Keratinocyte (primary cell): ENCODE data around the gene ZNF839. TPM values are rescaled to one million over a fixed set of nuclear protein-coding genes. Genes with fewer than 3 reads are reported as not detected.
"Not testable (repeated sequence)": the region's sequence is repeated elsewhere in the genome, so short reads cannot be mapped to it uniquely, and the experiment has no call there.

Source experiments
- DNase-seq: peaks from one replicate; pipeline ENCODE4 v3.0.0-alpha.2; 2011; ENCODE audit warnings: low read depth, missing footprints, low spot score
- FAIRE-seq: peaks from 2 replicates; lab custom pipeline; 2011; peaks lifted over from hg19 to GRCh38; lab: Jason Lieb, UNC
- H2AFZ ChIP-seq: 2 replicates; pipeline ENCODE4 v1.6.0; 2012; ENCODE audit warnings: low read length, control low read depth, inconsistent platforms; ENCODE audit not compliant: control insufficient read depth
- H3K27ac ChIP-seq: 2 replicates; pipeline ENCODE4 v1.5.1; 2011; ENCODE audit warnings: low read length; ENCODE audit not compliant: control insufficient read depth, insufficient read depth
- H3K27me3 ChIP-seq: 3 replicates; pipeline ENCODE4 v1.6.0; 2011; ENCODE audit warnings: low read length; ENCODE audit not compliant: control insufficient read depth, insufficient read depth; ENCODE audit errors: extremely low read depth
- H3K36me3 ChIP-seq, 2 experiments: 2 replicates in 1 of 2; 3 replicates in 1 of 2; pipeline ENCODE4 v1.5.1; 2011; ENCODE audit warnings: low read length in 2 of 2, mild to moderate bottlenecking in 1 of 2; ENCODE audit not compliant: control insufficient read depth in 2 of 2, insufficient read depth in 2 of 2; ENCODE audit errors: extremely low read depth in 1 of 2
- H3K4me1 ChIP-seq: 3 replicates; pipeline ENCODE4 v1.5.1; 2011; ENCODE audit warnings: low read length; ENCODE audit not compliant: control insufficient read depth, insufficient read depth; ENCODE audit errors: extremely low read depth
- H3K4me2 ChIP-seq: 3 replicates; pipeline ENCODE4 v1.6.0; 2011; ENCODE audit warnings: low read depth, low read length; ENCODE audit not compliant: control insufficient read depth, insufficient read depth; ENCODE audit errors: extremely low read depth
- H3K4me3 ChIP-seq, 3 experiments: fragments of 200-600 bp in 1 of 3; sonication (generic) in 1 of 3; 2 replicates in 2 of 3; 3 replicates in 1 of 3; pipeline ENCODE4 v1.5.1; 2011 to 2016; ENCODE audit warnings: low read length in 3 of 3, mild to moderate bottlenecking in 3 of 3, control low read depth in 2 of 3, inconsistent platforms in 1 of 3, low read depth in 1 of 3, mixed read lengths in 1 of 3, mixed run types in 1 of 3, moderate library complexity in 1 of 3; ENCODE audit not compliant: control insufficient read depth in 2 of 3, insufficient read depth in 2 of 3; ENCODE audit errors: extremely low read depth in 1 of 3
- H3K79me2 ChIP-seq: 2 replicates; pipeline ENCODE4 v1.6.0; 2012; ENCODE audit warnings: low read length; ENCODE audit not compliant: control insufficient read depth, insufficient read depth
- H3K9ac ChIP-seq: 3 replicates; pipeline ENCODE4 v1.6.0; 2011; ENCODE audit warnings: low read length; ENCODE audit not compliant: control insufficient read depth, insufficient read depth; ENCODE audit errors: extremely low read depth
- H3K9me1 ChIP-seq: 3 replicates; pipeline ENCODE4 v1.6.0; 2011; ENCODE audit warnings: low read length; ENCODE audit not compliant: control insufficient read depth, insufficient read depth; ENCODE audit errors: extremely low read depth
- H3K9me3 ChIP-seq: 2 replicates; pipeline ENCODE4 v1.5.1; 2012; ENCODE audit warnings: low read depth, low read length; ENCODE audit not compliant: control insufficient read depth
- H4K20me1 ChIP-seq: 3 replicates; pipeline ENCODE4 v1.6.0; 2011; ENCODE audit warnings: low read length; ENCODE audit not compliant: control insufficient read depth, insufficient read depth; ENCODE audit errors: extremely low read depth
- EZH2 ChIP-seq: IDR thresholded peaks from one replicate; pipeline ENCODE4 v1.6.1; 2012; ENCODE audit warnings: inconsistent platforms, mild to moderate bottlenecking, low read length, moderate library complexity
- dilution Hi-C: fragments of 300-500 bp; cut with MboI; formaldehyde crosslinking; loops from one replicate; pipeline ENCODE4 v1.7.0; 2020; ENCODE audit warnings: low sequenced_read_pairs; ENCODE audit not compliant: extremely low pct_ligation_motif_present
- polyA plus RNA-seq, 5 experiments: library from polyadenylated mRNA; depleted of rRNA in 3 of 5; stranded (reverse) in 3 of 5; stranded (forward) in 1 of 5; unstranded in 1 of 5; fragments of >200 nt; gene quantifications; 1 replicate in 1 of 5; 2 replicates in 3 of 5; 3 replicates in 1 of 5; pipeline versions ENCODE4 v1.2.1 to v1.2.3, GENCODE V29; 2011 to 2012; ENCODE audit warnings: missing spikeins in 2 of 5, low read depth in 1 of 5, low replicate concordance in 1 of 5
- TF ChIP-seq, protein P1 (sequence below), 3 experiments: IDR thresholded peaks in 1 of 3; conservative IDR thresholded peaks in 1 of 3; optimal IDR thresholded peaks in 1 of 3; 2 replicates in 2 of 3; 3 replicates in 1 of 3; pipeline versions ENCODE3 to v1.5.1; 2011; ENCODE audit warnings: low read length in 3 of 3, mild to moderate bottlenecking in 3 of 3, moderate library complexity in 2 of 3, control low read depth in 1 of 3, inconsistent platforms in 1 of 3; ENCODE audit not compliant: insufficient read depth in 2 of 3; ENCODE audit errors: extremely low read depth in 1 of 3

The ZNF839 gene
- polyA plus RNA-seq, 1 donor (not counting 4 experiments of a cell fraction or from before 2014, with no cell fraction given), result 11.0 TPM

GRCh38 chr14:102325791-102326345 is 6.3 kb downstream of the ZNF839 start:
- DNase-seq (no peak), FAIRE-seq (no peak)
- Histone ChIP-seq H3K9me1 (no peaks in the 10 kb centered on the region), H3K79me2 (peaks cover 3% of the 10 kb centered on the region), H4K20me1 (no peaks in the 10 kb centered on the region), H3K27ac (no peak overlapping the region), H2AFZ (no peak overlapping the region), H3K4me3 (no peak overlapping the region), H3K27me3 (no peaks in the 10 kb centered on the region), H3K9me3 (no peaks in the 10 kb centered on the region), H3K36me3 (peaks cover 8 to 10% of the 10 kb centered on the region in 2 experiments), H3K4me1 (peaks cover 2% of the 10 kb centered on the region), H3K4me2 (no peak overlapping the region), H3K9ac (no peak overlapping the region)
- dilution Hi-C loops, result no loop called here
- no peak for TF ChIP-seq EZH2
- TF ChIP-seq, protein P1, sequence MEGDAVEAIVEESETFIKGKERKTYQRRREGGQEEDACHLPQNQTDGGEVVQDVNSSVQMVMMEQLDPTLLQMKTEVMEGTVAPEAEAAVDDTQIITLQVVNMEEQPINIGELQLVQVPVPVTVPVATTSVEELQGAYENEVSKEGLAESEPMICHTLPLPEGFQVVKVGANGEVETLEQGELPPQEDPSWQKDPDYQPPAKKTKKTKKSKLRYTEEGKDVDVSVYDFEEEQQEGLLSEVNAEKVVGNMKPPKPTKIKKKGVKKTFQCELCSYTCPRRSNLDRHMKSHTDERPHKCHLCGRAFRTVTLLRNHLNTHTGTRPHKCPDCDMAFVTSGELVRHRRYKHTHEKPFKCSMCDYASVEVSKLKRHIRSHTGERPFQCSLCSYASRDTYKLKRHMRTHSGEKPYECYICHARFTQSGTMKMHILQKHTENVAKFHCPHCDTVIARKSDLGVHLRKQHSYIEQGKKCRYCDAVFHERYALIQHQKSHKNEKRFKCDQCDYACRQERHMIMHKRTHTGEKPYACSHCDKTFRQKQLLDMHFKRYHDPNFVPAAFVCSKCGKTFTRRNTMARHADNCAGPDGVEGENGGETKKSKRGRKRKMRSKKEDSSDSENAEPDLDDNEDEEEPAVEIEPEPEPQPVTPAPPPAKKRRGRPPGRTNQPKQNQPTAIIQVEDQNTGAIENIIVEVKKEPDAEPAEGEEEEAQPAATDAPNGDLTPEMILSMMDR (optimal IDR thresholded peaks at IDR 0.05 in 1 of 3, IDR thresholded peaks at IDR 0.05 in 1 of 3, conservative IDR thresholded peaks at IDR 0.05 in 1 of 3; ENCODE audit: extremely low read depth in 1 of 3, insufficient read depth in 2 of 3, low read length in 3 of 3), result no peak

DNA sequence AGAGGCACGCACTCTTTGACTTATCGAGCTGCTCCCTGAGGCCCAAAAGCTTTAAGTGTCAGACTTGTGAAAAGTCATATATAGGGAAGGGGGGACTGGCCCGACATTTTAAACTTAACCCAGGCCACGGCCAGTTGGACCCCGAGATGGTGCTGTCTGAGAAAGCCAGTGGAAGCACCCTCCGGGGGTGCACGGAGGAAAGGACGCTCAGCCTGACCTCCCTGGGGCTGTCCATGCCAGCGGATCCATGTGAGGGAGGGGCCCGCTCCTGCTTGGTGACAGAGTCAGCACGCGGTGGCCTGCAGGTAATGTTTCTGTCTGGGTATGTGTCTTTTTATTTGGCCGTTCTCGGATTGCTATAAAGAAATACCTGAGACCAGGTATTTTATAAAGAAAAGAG is 7.0 kb downstream of the ZNF839 start:
- no peak for DNase-seq

DNA sequence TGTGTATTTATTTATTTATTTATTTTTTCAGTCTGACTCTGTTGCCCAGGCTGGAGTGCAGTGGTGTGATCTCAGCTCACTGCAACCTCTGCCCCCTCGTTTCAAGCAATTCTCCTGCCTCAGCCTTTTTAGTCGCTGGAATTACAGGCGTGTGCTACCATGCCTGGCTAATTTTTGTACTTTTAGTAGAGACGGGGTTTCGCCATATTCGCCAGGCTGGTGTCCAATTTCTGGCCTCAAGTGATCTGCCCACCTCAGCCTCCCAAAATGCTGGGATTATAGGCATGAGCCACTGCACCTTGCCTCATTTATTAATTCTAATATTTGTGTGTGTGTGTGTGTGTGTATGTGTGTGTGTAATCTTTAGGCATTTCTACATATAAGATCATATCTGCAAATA is 9.8 kb downstream of the ZNF839 start:
- H3K4me3 ChIP-seq, H4K20me1 ChIP-seq, dilution Hi-C loops, H3K4me2 ChIP-seq, H3K27me3 ChIP-seq, H3K79me2 ChIP-seq, DNase-seq, H3K4me1 ChIP-seq, H3K9me3 ChIP-seq, FAIRE-seq, H3K9ac ChIP-seq, H2AFZ ChIP-seq, H3K9me1 ChIP-seq, H3K27ac ChIP-seq: not testable (repeated sequence)
- peaks cover 10 to 11% of the 10 kb centered on the region in 2 experiments for H3K36me3 ChIP-seq

More for the DNA sequence above, 7.0 kb downstream of the ZNF839 start:
- H4K20me1 ChIP-seq, result no peaks in the 10 kb centered on the region
- no peak overlapping the region for H3K4me3 ChIP-seq
- H3K79me2 ChIP-seq, result no peaks in the 10 kb centered on the region
- H2AFZ ChIP-seq, result no peak overlapping the region
- H3K36me3 ChIP-seq, result peaks cover 9% of the 10 kb centered on the region in 2 experiments
- H3K27ac ChIP-seq, result no peak overlapping the region
- FAIRE-seq, result no peak
- H3K4me1 ChIP-seq, result no peaks in the 10 kb centered on the region
- dilution Hi-C loops, result no loop called here
- H3K27me3 ChIP-seq, result no peaks in the 10 kb centered on the region
- no peak for TF ChIP-seq EZH2
- TF ChIP-seq, protein P1 (optimal IDR thresholded peaks at IDR 0.05 in 1 of 3, IDR thresholded peaks at IDR 0.05 in 1 of 3, conservative IDR thresholded peaks at IDR 0.05 in 1 of 3; ENCODE audit: extremely low read depth in 1 of 3, insufficient read depth in 2 of 3, low read length in 3 of 3), result no peak
- H3K4me2 ChIP-seq, result no peak overlapping the region
- no peaks in the 10 kb centered on the region for H3K9me1 ChIP-seq
- H3K9me3 ChIP-seq, result no peaks in the 10 kb centered on the region
- no peak overlapping the region for H3K9ac ChIP-seq
